CD14-positive monocyte (primary cell): Measurements from ENCODE around the gene TPRG1. TPM values are rescaled to one million over a fixed set of nuclear protein-coding genes. Genes with fewer than 3 reads are reported as not detected.
A peak's percentile ranks its signal among the peaks of the same experiment; 100 is the strongest.

Experiments
- DNase-seq, 3 donors: peaks; one replicate each; pipeline ENCODE4 v3.0.0-alpha.2; 2011 to 2022
- H2AFZ ChIP-seq: 2 replicates; pipeline ENCODE4 v1.6.0; 2012; ENCODE audit warnings: mild to moderate bottlenecking, low read depth, low read length, inconsistent platforms; ENCODE audit not compliant: insufficient read depth, poor library complexity, severe bottlenecking
- H3K27ac ChIP-seq, 2 donors: 1 replicate in 1 of 2; 2 replicates in 1 of 2; pipeline ENCODE4 v1.5.1; 2012 to 2013; ENCODE audit warnings: low read length in 2 of 2, control low read depth in 1 of 2, inconsistent platforms in 1 of 2, low read depth in 1 of 2, mild to moderate bottlenecking in 1 of 2
- H3K27me3 ChIP-seq, 2 donors: one replicate each; pipeline versions ENCODE4 v1.6.0 to v1.6.1; 2011 to 2013; ENCODE audit warnings: low read length in 2 of 2; ENCODE audit not compliant: control insufficient read depth in 2 of 2, insufficient read depth in 2 of 2
- H3K36me3 ChIP-seq, 2 donors: replicated peaks in 1 of 2; 1 replicate in 1 of 2; 2 replicates in 1 of 2; pipeline versions ENCODE4 v1.5.1 to v1.6.1; 2012 to 2013; ENCODE audit warnings: low read length in 2 of 2, control low read depth in 1 of 2, inconsistent platforms in 1 of 2, mild to moderate bottlenecking in 1 of 2; ENCODE audit not compliant: insufficient read depth in 2 of 2, control insufficient read depth in 1 of 2
- H3K4me1 ChIP-seq, 2 donors: 1 replicate in 1 of 2; 2 replicates in 1 of 2; pipeline versions ENCODE4 v1.5.1 to v1.6.1; 2012 to 2013; ENCODE audit warnings: low read length in 2 of 2, control low read depth in 1 of 2, inconsistent platforms in 1 of 2, mild to moderate bottlenecking in 1 of 2, moderate library complexity in 1 of 2; ENCODE audit not compliant: insufficient read depth in 2 of 2, control insufficient read depth in 1 of 2
- H3K4me2 ChIP-seq: replicated peaks from 2 replicates; pipeline ENCODE3; 2012; ENCODE audit warnings: low read length, moderate library complexity, mild to moderate bottlenecking; ENCODE audit not compliant: poor library complexity, severe bottlenecking; ENCODE audit errors: extremely low read depth
- H3K4me3 ChIP-seq, 3 experiments: fragments of 200-600 bp in 1 of 3; sonication (generic) in 1 of 3; replicated peaks in 1 of 3; 1 replicate in 2 of 3; 2 replicates in 1 of 3; pipeline ENCODE4 v1.5.1; 2011 to 2013; ENCODE audit warnings: low read length in 3 of 3, mild to moderate bottlenecking in 3 of 3, control low read depth in 2 of 3, low read depth in 2 of 3, inconsistent platforms in 1 of 3, moderate library complexity in 1 of 3
- H3K79me2 ChIP-seq: 2 replicates; pipeline ENCODE4 v1.6.0; 2012; ENCODE audit warnings: mild to moderate bottlenecking, control low read depth, inconsistent platforms, low read length, moderate library complexity; ENCODE audit not compliant: insufficient read depth
- H3K9ac ChIP-seq: 2 replicates; pipeline ENCODE4 v1.6.0; 2017; ENCODE audit warnings: low read length, mild to moderate bottlenecking; ENCODE audit not compliant: insufficient read depth, poor library complexity, severe bottlenecking
- H3K9me3 ChIP-seq, 2 donors: replicated peaks in 1 of 2; 1 replicate in 1 of 2; 2 replicates in 1 of 2; pipeline versions ENCODE4 v1.5.1 to v1.6.1; 2012 to 2013; ENCODE audit warnings: low read length in 2 of 2, control low read depth in 1 of 2; ENCODE audit not compliant: control insufficient read depth in 1 of 2, insufficient read depth in 1 of 2
- H4K20me1 ChIP-seq: 2 replicates; pipeline ENCODE4 v1.6.0; 2012; ENCODE audit warnings: mild to moderate bottlenecking, low read length, control low read depth, moderate library complexity; ENCODE audit not compliant: insufficient read depth
- H3K27ac Mint-ChIP-seq, 7 donors: one replicate each; pipeline ENCODE4 v1.8.0; 2020; ENCODE audit warnings: mild to moderate bottlenecking in 7 of 7, mixed read lengths in 7 of 7, moderate library complexity in 6 of 7, inconsistent platforms in 2 of 7
- H3K27me3 Mint-ChIP-seq, 3 donors: one replicate each; pipeline ENCODE4 v1.8.0; 2021 to 2022; ENCODE audit warnings: low read depth in 3 of 3, mild to moderate bottlenecking in 3 of 3, mixed read lengths in 3 of 3, moderate library complexity in 3 of 3, inconsistent platforms in 1 of 3
- H3K36me3 Mint-ChIP-seq, 2 donors: one replicate each; pipeline ENCODE4 v1.8.0; 2020; ENCODE audit warnings: mixed read lengths in 2 of 2, inconsistent platforms in 1 of 2, mild to moderate bottlenecking in 1 of 2
- H3K4me1 Mint-ChIP-seq: one replicate; pipeline ENCODE4 v1.8.0; 2020; ENCODE audit warnings: mild to moderate bottlenecking, mixed read lengths
- H3K4me3 Mint-ChIP-seq, 2 donors: one replicate each; pipeline ENCODE4 v1.8.0; 2020; ENCODE audit warnings: mild to moderate bottlenecking in 2 of 2, mixed read lengths in 2 of 2, moderate library complexity in 1 of 2
- H3K9me3 Mint-ChIP-seq, 7 donors: one replicate each; pipeline ENCODE4 v1.8.0; 2020 to 2022; ENCODE audit warnings: mixed read lengths in 7 of 7, mild to moderate bottlenecking in 6 of 7, moderate library complexity in 6 of 7, inconsistent platforms in 2 of 7
- CTCF ChIP-seq: fragments of 200-600 bp; IDR thresholded peaks from one replicate; pipeline ENCODE4 v1.8.0; 2022; ENCODE audit warnings: antibody characterized with exemption, mild to moderate bottlenecking
- WGBS: methylation state at CpG from one replicate; pipeline ENCODE4 v1.1.5; 2013; ENCODE audit warnings: missing lambda C conversion rate; ENCODE audit not compliant: insufficient coverage; 5-methylcytosine and 5-hydroxymethylcytosine counted together
- intact Hi-C, 2 donors: fragments of 100-400 bp; cut with micrococcal nuclease; formaldehyde crosslinking; loops; one replicate each; pipeline versions ENCODE4 v1.15.0 to v1.15.1; 2023
- polyA plus RNA-seq, 3 donors: library from polyadenylated mRNA; depleted of rRNA in 1 of 3; unstranded in 2 of 3; stranded (reverse) in 1 of 3; fragments of 300-500 nt in 2 of 3; fragments of >200 nt in 1 of 3; fragmentation: Illumina TruSeq in 2 of 3; gene quantifications; 1 replicate in 2 of 3; 2 replicates in 1 of 3; pipeline ENCODE4 v1.2.3, GENCODE V29; 2012 to 2021

Gene TPRG1
- polyA plus RNA-seq, 3 donors: 0.14 to 1.7 (median 0.55) TPM

GRCh38 chr3:189148081-189148507 lies 23.7 kb upstream of the TPRG1 start:
- no peaks in the 10 kb centered on the region for H4K20me1 ChIP-seq
- peaks cover 16 to 21% of the 10 kb centered on the region in 2 donors for H3K4me1 ChIP-seq
- H3K27ac ChIP-seq: no peak overlapping the region
- no peak overlapping the region for H2AFZ ChIP-seq
- no peak overlapping the region for H3K4me3 ChIP-seq
- Mint-ChIP-seq H3K27me3 (peaks cover 3 to 6% (median 5%) of the 10 kb centered on the region in 3 donors), H3K36me3 (no peaks in the 10 kb centered on the region), H3K4me3 (no peak overlapping the region), H3K9me3 (no peaks in the 10 kb centered on the region), H3K4me1 (peaks cover 25% of the 10 kb centered on the region), H3K27ac (no peak overlapping the region)
- no peaks in the 10 kb centered on the region for H3K9me3 ChIP-seq
- no peak overlapping the region for H3K4me2 ChIP-seq
- H3K9ac ChIP-seq: no peak overlapping the region
- intact Hi-C loops: loop anchor here (5.0 kb wide), 2 partner anchors 1406 to 1531 kb away; no protein-coding TSS in a partner anchor
- TF ChIP-seq CTCF: peak; percentile 79
- 44% methylated on average over 2 of the region's 6 CpGs for WGBS
- peak; percentile 46 to 67 (median 57) for DNase-seq
- H3K79me2 ChIP-seq: no peaks in the 10 kb centered on the region
- no peaks in the 10 kb centered on the region for H3K27me3 ChIP-seq
- no peaks in the 10 kb centered on the region for H3K36me3 ChIP-seq

GRCh38 chr3:189149203-189149602 lies 22.6 kb upstream of the TPRG1 start:
- WGBS: 60% methylated on average over 2 of the region's 3 CpGs
- Histone ChIP-seq H3K79me2 (no peaks in the 10 kb centered on the region), H3K36me3 (no peaks in the 10 kb centered on the region), H2AFZ (no peak overlapping the region), H3K4me1 (peaks cover 8 to 11% of the 10 kb centered on the region in 2 donors), H3K9ac (no peak overlapping the region), H4K20me1 (no peaks in the 10 kb centered on the region), H3K4me3 (no peak overlapping the region), H3K4me2 (no peak overlapping the region), H3K27me3 (no peaks in the 10 kb centered on the region), H3K27ac (no peak overlapping the region), H3K9me3 (no peaks in the 10 kb centered on the region)
- Mint-ChIP-seq H3K36me3 (no peaks in the 10 kb centered on the region), H3K4me1 (peaks cover 18% of the 10 kb centered on the region), H3K27me3 (peaks cover 3 to 6% (median 5%) of the 10 kb centered on the region in 3 donors), H3K27ac (no peak overlapping the region), H3K9me3 (no peaks in the 10 kb centered on the region), H3K4me3 (no peak overlapping the region)
- intact Hi-C loops: loop anchor here (5.0 kb wide), 2 partner anchors 1407 to 1532 kb away; no protein-coding TSS in a partner anchor
- TF ChIP-seq CTCF: no peak
- DNase-seq: no peak
